PC-3 (cell line): ENCODE results near the gene KRTAP1-3.

ENCODE experiments used
- CTCF ChIP-seq: fragments of 300-600 bp; sonication (generic); conservative IDR thresholded peaks from 2 replicates; pipeline ENCODE4 v1.5.1; 2017; ENCODE audit warnings: antibody characterized with exemption, low read depth, mild to moderate bottlenecking, low read length
- EZH2phosphoT487 ChIP-seq: fragments of 300-600 bp; sonication (generic); IDR thresholded peaks from 2 replicates; pipeline ENCODE4 v1.6.1; 2018; ENCODE audit warnings: mild to moderate bottlenecking, antibody characterized with exemption, low read length, borderline replicate concordance

DNA sequence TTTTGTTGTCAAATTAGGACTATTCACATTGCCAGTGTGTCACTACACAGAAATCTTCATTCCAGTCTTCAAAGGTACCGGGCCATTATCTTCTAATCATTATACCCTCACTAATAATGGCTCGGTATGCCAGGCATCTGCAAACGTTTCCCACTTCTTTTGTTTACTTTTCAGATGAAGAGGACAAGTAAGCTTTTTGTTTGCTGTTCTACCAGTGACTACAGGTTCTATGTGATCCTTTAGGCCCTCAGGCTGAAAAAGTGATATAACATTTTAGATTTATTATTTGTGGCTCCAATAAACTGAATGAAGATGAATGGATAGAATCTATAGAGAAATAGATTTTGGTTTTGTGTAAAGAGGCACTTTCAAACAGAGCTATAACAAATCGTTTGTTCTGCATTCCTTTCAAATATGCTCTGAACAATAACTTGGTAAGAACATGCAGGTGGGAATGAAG, 25.3 kb downstream of the KRTAP1-3 start:
- TF ChIP-seq CTCF (no peak), EZH2phosphoT487 (no peak)
